NT2/D1 (cell line): Measurements from ENCODE around the gene PLCH2.

Experiments
- SUZ12 ChIP-seq: IDR thresholded peaks from 2 replicates; pipeline ENCODE4 v1.6.1; 2011; ENCODE audit not compliant: insufficient read length, insufficient read depth; ENCODE audit errors: extremely low read depth
- YY1 ChIP-seq: IDR thresholded peaks from 2 replicates; pipeline ENCODE4 v1.6.1; 2011; ENCODE audit not compliant: insufficient read length, insufficient read depth

- TF ChIP-seq SUZ12 (no peak), YY1 (no peak)
These were observed 10.5 kb downstream of the PLCH2 start for GRCh38 chr1:2486558-2486957.
